22Rv1 (cell line): ENCODE results near the gene PDE6D.

Source experiments
- H3K27ac ChIP-seq: fragments of 450-650 bp; 2 replicates; pipeline ENCODE4 v1.5.1; 2017
- CTCF ChIP-seq: fragments of 450-650 bp; IDR thresholded peaks from 2 replicates; pipeline ENCODE4 v1.5.1; 2017; ENCODE audit warnings: mild to moderate bottlenecking
- ZFX ChIP-seq: fragments of 450-650 bp; IDR thresholded peaks from 2 replicates; pipeline ENCODE4 v1.6.1; 2017; ENCODE audit warnings: antibody characterized with exemption, borderline replicate concordance

Gene PDE6D

GRCh38 chr2:231780909-231781797 lies at the start of gene PDE6D:
PDE6D (minus strand) TSS chr2:231781282; CDS start chr2:231781114, 168 bp downstream.
- peak within 1 kb of the TSS; percentile 75 for H3K27ac ChIP-seq
- TF ChIP-seq ZFX (no peak), CTCF (no peak)

- TF ChIP-seq CTCF (no peak), ZFX (no peak)
- H3K27ac ChIP-seq = no peak overlapping the region
These were observed 40.8 kb upstream of the PDE6D start for GRCh38 chr2:231821908-231822307.

- TF ChIP-seq ZFX = no peak
- no peak for TF ChIP-seq CTCF
These were observed 39.8 kb upstream of the PDE6D start for GRCh38 chr2:231820786-231821303.

GRCh38 chr2:231819447-231820042 lies 38.5 kb upstream of the PDE6D start:
- TF ChIP-seq CTCF (no peak), ZFX (no peak)
- H3K27ac ChIP-seq = no peak overlapping the region

More at GRCh38 chr2:231820786-231821303, 39.8 kb upstream of the PDE6D start:
- H3K27ac ChIP-seq = no peak overlapping the region

- TF ChIP-seq ZFX (no peak), CTCF (no peak)
- H3K27ac ChIP-seq = no peak overlapping the region
These were observed 35.4 kb upstream of the PDE6D start for GRCh38 chr2:231816327-231817026.

GRCh38 chr2:231810905-231811304 lies 29.8 kb upstream of the PDE6D start:
- no peak for TF ChIP-seq ZFX
- TF ChIP-seq CTCF = no peak
- no peak overlapping the region for H3K27ac ChIP-seq
